ENCODE results near the gene TIGD1.
"Not testable (repeated sequence)": the region's sequence is repeated elsewhere in the genome, so short reads cannot be mapped to it uniquely, and the experiment has no call there.

Gene TIGD1

GRCh38 chr2:232532821-232533220 lies 17.5 kb downstream of the TIGD1 start:
- H3K36me3 Mint-ChIP-seq (ENCODE audit: insufficient read depth); DNase-seq (ENCODE audit: low spot score in 2 of 2); H3K27ac Mint-ChIP-seq (ENCODE audit: low read depth); H3K9me3 Mint-ChIP-seq; ATAC-seq (replicated peaks; ENCODE audit: extremely low read depth, poor library complexity, severe bottlenecking); H3K4me3 Mint-ChIP-seq: not testable (repeated sequence)
- H3K4me1 Mint-ChIP-seq, result peaks cover 14% of the 10 kb centered on the region
- peaks cover 56% of the 10 kb centered on the region for H3K27me3 Mint-ChIP-seq

GRCh38 chr2:232532419-232532818 lies 17.9 kb downstream of the TIGD1 start:
- ATAC-seq (replicated peaks; ENCODE audit: extremely low read depth, poor library complexity, severe bottlenecking), result no peak
- DNase-seq (ENCODE audit: low spot score in 2 of 2), result no peak
- H3K9me3 Mint-ChIP-seq, result no peaks in the 10 kb centered on the region
- H3K27ac Mint-ChIP-seq (ENCODE audit: low read depth), result no peak overlapping the region
- H3K36me3 Mint-ChIP-seq (ENCODE audit: insufficient read depth), result peaks cover 2% of the 10 kb centered on the region
- peaks cover 15% of the 10 kb centered on the region for H3K4me1 Mint-ChIP-seq
- H3K27me3 Mint-ChIP-seq, result peaks cover 60% of the 10 kb centered on the region
- no peak overlapping the region for H3K4me3 Mint-ChIP-seq

DNA sequence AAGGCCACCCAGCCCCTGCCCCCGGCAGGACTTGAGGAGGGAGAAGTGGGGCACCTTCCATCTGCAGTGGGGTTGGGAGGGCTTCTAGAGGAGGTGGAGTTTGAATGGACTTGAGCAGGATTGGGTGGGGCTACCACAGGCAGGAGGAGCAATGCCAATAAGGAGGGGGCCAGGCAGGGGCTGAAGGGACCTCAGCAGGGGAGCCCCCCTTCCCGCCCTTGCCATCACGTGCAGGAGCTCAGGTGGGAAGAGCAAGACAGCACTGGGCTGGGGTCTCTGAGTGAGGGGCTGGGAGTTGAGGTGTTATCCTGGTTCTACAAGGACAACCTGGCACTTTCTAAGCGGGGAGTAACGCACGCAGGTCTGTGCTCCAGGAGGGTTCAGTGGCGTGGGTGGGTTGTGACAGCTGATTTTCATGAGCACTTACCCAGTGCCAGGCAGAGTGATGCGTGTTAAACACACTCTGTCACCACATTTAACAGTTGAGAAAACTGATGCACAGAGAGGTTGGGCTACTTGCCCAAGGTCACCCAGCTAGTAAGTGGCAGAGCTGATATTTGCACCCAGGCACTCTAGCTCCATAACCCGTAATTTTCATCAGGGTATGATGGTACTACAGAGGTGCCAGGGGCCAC lies 19.6 kb downstream of the TIGD1 start:
- no peak overlapping the region for H3K4me3 Mint-ChIP-seq
- no peaks in the 10 kb centered on the region for H3K9me3 Mint-ChIP-seq
- no peak for ATAC-seq (replicated peaks; ENCODE audit: extremely low read depth, poor library complexity, severe bottlenecking)
- H3K36me3 Mint-ChIP-seq (ENCODE audit: insufficient read depth), result peaks cover 2% of the 10 kb centered on the region
- H3K27me3 Mint-ChIP-seq, result peaks cover 66% of the 10 kb centered on the region
- peaks cover 15% of the 10 kb centered on the region for H3K4me1 Mint-ChIP-seq
- no peak for DNase-seq (ENCODE audit: low spot score in 2 of 2)
- H3K27ac Mint-ChIP-seq (ENCODE audit: low read depth), result no peak overlapping the region

GRCh38 chr2:232529806-232530547 lies 20.4 kb downstream of the TIGD1 start:
- peaks cover 15% of the 10 kb centered on the region for H3K4me1 Mint-ChIP-seq
- H3K9me3 Mint-ChIP-seq, result no peaks in the 10 kb centered on the region
- no peak overlapping the region for H3K4me3 Mint-ChIP-seq
- DNase-seq (ENCODE audit: low spot score in 2 of 2) (no peak), ATAC-seq (replicated peaks; ENCODE audit: extremely low read depth, poor library complexity, severe bottlenecking) (no peak)
- peaks cover 2% of the 10 kb centered on the region for H3K36me3 Mint-ChIP-seq (ENCODE audit: insufficient read depth)
- peaks cover 58% of the 10 kb centered on the region for H3K27me3 Mint-ChIP-seq
- no peak overlapping the region for H3K27ac Mint-ChIP-seq (ENCODE audit: low read depth)

DNA sequence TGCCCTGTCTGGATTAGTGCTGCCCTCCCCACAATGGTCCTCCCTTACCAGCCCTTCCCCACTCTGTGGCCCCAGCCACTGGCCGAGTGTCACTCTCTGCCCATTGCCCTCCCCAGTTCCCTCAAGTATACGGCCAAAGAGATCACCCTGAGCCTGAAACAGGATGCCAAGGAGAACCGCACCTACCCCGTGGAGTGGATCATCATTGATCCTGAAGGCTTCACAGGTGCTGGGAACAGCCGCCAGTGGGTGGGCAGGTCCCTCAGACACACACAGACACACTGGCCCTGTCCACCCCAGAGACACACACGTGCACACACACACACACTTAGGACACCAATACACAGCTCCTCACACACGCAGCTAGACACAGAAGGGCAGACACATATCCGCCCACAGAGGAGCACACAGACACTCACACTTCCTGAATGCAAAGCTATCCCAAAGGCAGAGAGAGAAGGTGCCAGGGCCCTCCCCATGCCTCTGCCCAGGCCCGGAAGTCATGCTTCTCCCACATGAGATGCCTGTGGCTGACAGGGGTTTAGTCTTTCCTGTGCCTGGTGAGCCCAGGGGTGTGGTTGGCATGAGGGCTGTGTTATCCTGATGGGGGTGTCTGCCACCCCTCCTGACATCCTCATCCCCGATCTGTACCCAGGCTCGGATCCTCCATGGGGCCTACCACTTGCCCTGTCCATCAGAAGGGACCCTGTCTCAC lies 21.5 kb downstream of the TIGD1 start:
- Mint-ChIP-seq H3K4me1 (peaks cover 15% of the 10 kb centered on the region), H3K9me3 (no peaks in the 10 kb centered on the region), H3K36me3 (ENCODE audit: insufficient read depth) (peaks cover 2% of the 10 kb centered on the region), H3K4me3 (peak overlapping the region; percentile 25), H3K27me3 (peaks cover 57% of the 10 kb centered on the region), H3K27ac (ENCODE audit: low read depth) (peak overlapping the region; percentile 81)
- DNase-seq (ENCODE audit: low spot score in 2 of 2) (no peak), ATAC-seq (replicated peaks; ENCODE audit: extremely low read depth, poor library complexity, severe bottlenecking) (peak; percentile 64)

- DNase-seq (ENCODE audit: low spot score in 2 of 2) (no peak), ATAC-seq (replicated peaks; ENCODE audit: extremely low read depth, poor library complexity, severe bottlenecking) (no peak)
- H3K27ac Mint-ChIP-seq (ENCODE audit: low read depth), result peak overlapping the region; percentile 81
- no peaks in the 10 kb centered on the region for H3K9me3 Mint-ChIP-seq
- peaks cover 19% of the 10 kb centered on the region for H3K4me1 Mint-ChIP-seq
- H3K27me3 Mint-ChIP-seq, result peaks cover 63% of the 10 kb centered on the region
- no peak overlapping the region for H3K4me3 Mint-ChIP-seq
- peaks cover 2% of the 10 kb centered on the region for H3K36me3 Mint-ChIP-seq (ENCODE audit: insufficient read depth)
Observed at GRCh38 chr2:232527905-232528470, 22.4 kb downstream of the TIGD1 start.

- Mint-ChIP-seq H3K27me3 (peaks cover 70% of the 10 kb centered on the region), H3K4me1 (peaks cover 22% of the 10 kb centered on the region), H3K9me3 (no peaks in the 10 kb centered on the region), H3K27ac (ENCODE audit: low read depth) (no peak overlapping the region), H3K36me3 (ENCODE audit: insufficient read depth) (peaks cover 4% of the 10 kb centered on the region), H3K4me3 (no peak overlapping the region)
- ATAC-seq (replicated peaks; ENCODE audit: extremely low read depth, poor library complexity, severe bottlenecking), result no peak
- DNase-seq (ENCODE audit: low spot score in 2 of 2), result no peak
Observed at GRCh38 chr2:232526372-232526941, 23.9 kb downstream of the TIGD1 start.

DNA sequence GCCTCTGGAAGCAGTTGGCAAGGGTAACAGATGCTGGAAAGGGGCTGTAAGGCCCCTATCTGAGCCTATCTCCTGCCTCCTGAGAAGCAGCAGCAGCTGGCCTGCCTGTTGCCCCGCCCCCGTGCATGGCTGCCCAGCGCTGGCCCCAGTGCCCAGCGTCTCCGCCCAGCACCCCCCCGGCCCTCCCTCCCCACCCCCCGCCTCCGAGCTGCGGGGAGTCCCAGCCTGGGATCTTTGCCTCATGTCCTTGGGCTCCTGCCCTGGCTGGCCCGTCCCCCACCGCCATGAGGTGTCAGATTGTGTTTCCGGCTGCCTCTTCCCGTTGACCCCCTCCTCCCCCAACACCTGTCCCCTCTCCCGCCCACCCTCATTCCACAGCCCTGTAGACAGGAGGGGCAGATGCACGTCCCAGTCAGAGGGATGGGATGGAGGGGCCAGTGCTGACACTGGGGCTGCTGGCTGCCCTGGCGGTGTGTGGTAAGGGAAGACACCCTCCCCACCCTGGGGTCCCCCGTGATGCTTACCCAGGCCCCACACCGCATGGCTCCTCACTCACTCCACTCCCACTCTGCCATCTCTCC lies 24.5 kb downstream of the TIGD1 start, which contains the start of gene CHRND:
TSS of gene CHRND (plus strand) at position 370 of the 581 bp plus-strand sequence. CDS start at position 426, 56 bp downstream.
- ATAC-seq (replicated peaks; ENCODE audit: extremely low read depth, poor library complexity, severe bottlenecking) (no peak), DNase-seq (ENCODE audit: low spot score in 2 of 2) (no peak)
- peaks cover 75% of the 10 kb centered on the region for H3K27me3 Mint-ChIP-seq
- H3K9me3 Mint-ChIP-seq, result no peaks in the 10 kb centered on the region
- H3K36me3 Mint-ChIP-seq (ENCODE audit: insufficient read depth), result peaks cover 5% of the 10 kb centered on the region
- H3K4me1 Mint-ChIP-seq, result peaks cover 25% of the 10 kb centered on the region
- no peak within 1 kb of the TSS for H3K27ac Mint-ChIP-seq (ENCODE audit: low read depth)
- no peak within 1 kb of the TSS for H3K4me3 Mint-ChIP-seq

GRCh38 chr2:232525199-232525598 lies 25.2 kb downstream of the TIGD1 start:
- H3K36me3 Mint-ChIP-seq (ENCODE audit: insufficient read depth), result peaks cover 6% of the 10 kb centered on the region
- peaks cover 25% of the 10 kb centered on the region for H3K4me1 Mint-ChIP-seq
- no peak for ATAC-seq (replicated peaks; ENCODE audit: extremely low read depth, poor library complexity, severe bottlenecking)
- no peak overlapping the region for H3K4me3 Mint-ChIP-seq
- no peaks in the 10 kb centered on the region for H3K9me3 Mint-ChIP-seq
- DNase-seq (ENCODE audit: low spot score in 2 of 2), result no peak
- no peak overlapping the region for H3K27ac Mint-ChIP-seq (ENCODE audit: low read depth)
- H3K27me3 Mint-ChIP-seq, result peaks cover 75% of the 10 kb centered on the region

DNA sequence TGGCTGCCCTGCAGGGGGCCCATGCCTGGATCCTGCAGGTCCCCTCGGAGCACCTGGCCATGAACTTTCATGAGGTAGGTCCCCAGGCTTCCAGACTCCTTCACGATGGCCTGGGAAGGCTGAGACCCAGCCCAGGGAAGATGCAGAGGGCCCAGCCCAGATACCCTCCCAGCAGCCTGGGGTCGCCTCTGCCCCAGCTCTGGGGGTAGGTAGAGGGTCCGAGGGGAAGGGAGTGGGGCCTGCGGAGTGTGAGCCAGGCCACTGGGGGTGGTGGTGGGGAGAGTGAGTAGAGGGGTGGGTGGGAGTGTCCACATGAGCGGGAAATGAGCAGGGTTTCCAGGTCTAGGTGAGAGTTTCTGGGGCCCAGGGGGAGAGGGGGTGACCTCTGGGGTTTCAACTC lies 25.6 kb downstream of the TIGD1 start:
- no peak for DNase-seq (ENCODE audit: low spot score in 2 of 2)
- peaks cover 25% of the 10 kb centered on the region for H3K4me1 Mint-ChIP-seq
- no peak overlapping the region for H3K27ac Mint-ChIP-seq (ENCODE audit: low read depth)
- no peak overlapping the region for H3K4me3 Mint-ChIP-seq
- ATAC-seq (replicated peaks; ENCODE audit: extremely low read depth, poor library complexity, severe bottlenecking), result no peak
- peaks cover 73% of the 10 kb centered on the region for H3K27me3 Mint-ChIP-seq
- H3K36me3 Mint-ChIP-seq (ENCODE audit: insufficient read depth), result peaks cover 3% of the 10 kb centered on the region
- no peaks in the 10 kb centered on the region for H3K9me3 Mint-ChIP-seq

- Mint-ChIP-seq H3K27me3 (peaks cover 71% of the 10 kb centered on the region), H3K27ac (ENCODE audit: low read depth) (no peak overlapping the region), H3K36me3 (ENCODE audit: insufficient read depth) (peaks cover 3% of the 10 kb centered on the region), H3K9me3 (no peaks in the 10 kb centered on the region), H3K4me1 (peaks cover 22% of the 10 kb centered on the region), H3K4me3 (peak overlapping the region; percentile 54)
- DNase-seq (ENCODE audit: low spot score in 2 of 2), result no peak
- no peak for ATAC-seq (replicated peaks; ENCODE audit: extremely low read depth, poor library complexity, severe bottlenecking)
Observed at GRCh38 chr2:232523682-232524597, 26.4 kb downstream of the TIGD1 start.

All from central memory CD8-positive, alpha-beta T cell (primary cell).